GM12891 (cell line): ENCODE results near the gene ARF5.

Experiments
- DNase-seq: peaks from one replicate; pipeline ENCODE4 v3.0.0; 2011; ENCODE audit warnings: low spot score; ENCODE audit not compliant: insufficient read length
- FAIRE-seq: peaks from 2 replicates; lab custom pipeline; 2011; peaks lifted over from hg19 to GRCh38; lab: Jason Lieb, UNC
- PAX5 ChIP-seq: IDR thresholded peaks from 2 replicates; pipeline ENCODE4 v1.6.1; 2011; ENCODE audit warnings: low read length, moderate library complexity, mild to moderate bottlenecking; ENCODE audit not compliant: insufficient read depth, severe bottlenecking
- POLR2A ChIP-seq: IDR thresholded peaks from 2 replicates; pipeline ENCODE4 v1.6.1; 2011; ENCODE audit warnings: low read depth, low read length, control low read depth
- POLR2AphosphoS5 ChIP-seq: IDR thresholded peaks from 2 replicates; pipeline ENCODE4 v1.6.1; 2011; ENCODE audit warnings: low read depth, low read length, control low read depth
- POU2F2 ChIP-seq: IDR thresholded peaks from 2 replicates; pipeline ENCODE4 v1.6.1; 2011; ENCODE audit warnings: low read depth, mild to moderate bottlenecking, control low read depth, low read length, moderate library complexity
- SPI1 ChIP-seq: IDR thresholded peaks from 2 replicates; pipeline ENCODE4 v1.6.1; 2011; ENCODE audit warnings: low read depth, low read length, control low read depth
- TAF1 ChIP-seq: IDR thresholded peaks from 2 replicates; pipeline ENCODE4 v1.6.1; 2011; ENCODE audit warnings: low read depth, low read length, control low read depth

The ARF5 gene

GRCh38 chr7:127571741-127572505 is 16.3 kb upstream of the ARF5 start:
- DNase-seq (no peak), FAIRE-seq (no peak)
- no peak for TF ChIP-seq TAF1
- no peak for TF ChIP-seq POU2F2
- TF ChIP-seq POLR2AphosphoS5: no peak

- DNase-seq: no peak
- FAIRE-seq: no peak
- no peak for TF ChIP-seq POLR2A
- no peak for TF ChIP-seq POLR2AphosphoS5
- TF ChIP-seq PAX5: no peak
- no peak for TF ChIP-seq TAF1
- no peak for TF ChIP-seq SPI1
- TF ChIP-seq POU2F2: no peak
Measured at GRCh38 chr7:127578036-127578684, 10.1 kb upstream of the ARF5 start.

- FAIRE-seq (no peak), DNase-seq (no peak)
- TF ChIP-seq SPI1 (no peak), PAX5 (no peak), POLR2A (no peak), POLR2AphosphoS5 (no peak)
Measured at GRCh38 chr7:127578711-127579275, 9.4 kb upstream of the ARF5 start.

GRCh38 chr7:127580612-127581011 is 7.6 kb upstream of the ARF5 start:
- TF ChIP-seq POLR2AphosphoS5 (no peak), POLR2A (no peak), SPI1 (no peak), PAX5 (no peak), TAF1 (no peak), POU2F2 (no peak)
- FAIRE-seq (no peak), DNase-seq (no peak)

GRCh38 chr7:127581716-127582115 is 6.5 kb upstream of the ARF5 start:
- TF ChIP-seq TAF1: no peak
- TF ChIP-seq POLR2A: no peak
- no peak for TF ChIP-seq SPI1
- TF ChIP-seq POLR2AphosphoS5: no peak
- TF ChIP-seq POU2F2: no peak
- no peak for TF ChIP-seq PAX5
- no peak for FAIRE-seq
- no peak for DNase-seq

- no peak for FAIRE-seq
- TF ChIP-seq PAX5: no peak
- TF ChIP-seq SPI1: no peak
- TF ChIP-seq POU2F2: no peak
- no peak for TF ChIP-seq POLR2A
- TF ChIP-seq TAF1: no peak
- no peak for TF ChIP-seq POLR2AphosphoS5
- no peak for DNase-seq
Measured at GRCh38 chr7:127582361-127582760, 5.8 kb upstream of the ARF5 start.

- DNase-seq (no peak), FAIRE-seq (no peak)
- TF ChIP-seq TAF1: no peak
Measured at GRCh38 chr7:127584648-127585043, 3.6 kb upstream of the ARF5 start.

GRCh38 chr7:127585044-127585953 is 2.9 kb upstream of the ARF5 start, which contains the start of gene GCC1:
Gene GCC1, minus strand, starts transcription at chr7:127585596. Its CDS starts 414 bp downstream, at chr7:127585182.
- TF ChIP-seq POU2F2: peak; percentile 61; the same call in 1 of the 2 replicates
- TF ChIP-seq POLR2A: peak; percentile 91
- peak; percentile 73 for TF ChIP-seq TAF1
- no peak for TF ChIP-seq PAX5
- TF ChIP-seq SPI1: no peak
- peak; percentile 88 for TF ChIP-seq POLR2AphosphoS5
- peak; percentile 90 for DNase-seq
- FAIRE-seq: peak; percentile 94

- no peak for TF ChIP-seq TAF1
- TF ChIP-seq SPI1: no peak
- TF ChIP-seq POU2F2: no peak
- TF ChIP-seq POLR2AphosphoS5: no peak
- TF ChIP-seq PAX5: no peak
- TF ChIP-seq POLR2A: no peak
- FAIRE-seq (no peak), DNase-seq (no peak)
Measured at GRCh38 chr7:127586346-127586745, 1.9 kb upstream of the ARF5 start.
